ENCODE measurements around the gene VMP1. TPM values are rescaled to one million over a fixed set of nuclear protein-coding genes. Genes with fewer than 3 reads are reported as not detected.
"Not testable (repeated sequence)": the region's sequence is repeated elsewhere in the genome, so short reads cannot be mapped to it uniquely, and the experiment has no call there.

The VMP1 gene
- total and polyA plus RNA-seq, 2 of the 4 experiments (the other 2 are of a cell fraction), result 89.8 to 197 TPM

- H3K27ac ChIP-seq (ENCODE audit: insufficient read depth, low read length), result peak overlapping the region; percentile 99
- dilution Hi-C loops (cut with HindIII; ENCODE audit: low sequenced_read_pairs, unreplicated experiment); DNase-seq; H3K27me3 ChIP-seq (ENCODE audit: control insufficient read depth, insufficient read depth, low read length); H2AFZ ChIP-seq (replicated peaks; ENCODE audit: low read length, poor library complexity); H3K9me3 ChIP-seq (ENCODE audit: control insufficient read depth, insufficient read depth, low read length); ATAC-seq (ENCODE audit: low read depth); H3K4me3 ChIP-seq (ENCODE audit: insufficient read depth, low read depth, low read length); H3K9me1 ChIP-seq (ENCODE audit: insufficient read depth, low read length); H3K36me3 ChIP-seq (ENCODE audit: control insufficient read depth, insufficient read depth, low read length); in situ Hi-C loops (cut with MboI; ENCODE audit: low sequenced_read_pairs); intact Hi-C loops (cut with micrococcal nuclease); H4K20me1 ChIP-seq (ENCODE audit: insufficient read depth, low read length); H2AK9ac ChIP-seq (replicated peaks; ENCODE audit: low read depth, low read length, poor library complexity): not testable (repeated sequence)
- H4K5ac ChIP-seq (ENCODE audit: low read depth, low read length), result peak overlapping the region; percentile 65
- peak overlapping the region; percentile 66; the same call in 1 of the 2 replicates for H3K56ac ChIP-seq (ENCODE audit: extremely low read depth, insufficient read depth, low read length)
- peak overlapping the region; percentile 90 for H2BK20ac ChIP-seq (ENCODE audit: low read depth, low read length)
- WGBS, 2 experiments (ENCODE audit: extremely low coverage in 2 of 2, insufficient read length in 1 of 2), result 33% methylated on average over 1 of the region's 12 CpGs; no CpG with 5 or more reads in 1 of the 2 experiments
- peak overlapping the region; percentile 33; the same call in 1 of the 3 replicates for H2BK15ac ChIP-seq (ENCODE audit: low read depth, low read length)
- peaks cover 9 to 38% of the 10 kb centered on the region in 2 experiments for H3K79me1 ChIP-seq (ENCODE audit: low read depth in 1 of 2, low read length in 2 of 2)
- ChIA-PET POLR2A (ENCODE audit: unreplicated experiment) (interaction anchor here (0.7 to 4.3 kb wide), 7 partner anchors 32 to 104 kb away, joined by 3 to 87 read pairs (median 6); no protein-coding TSS in a partner anchor), CTCF (interaction anchor here (0.6 to 2.5 kb wide), 6 partner anchors 19 to 84 kb away, joined by 3 to 22 read pairs (median 6); no protein-coding TSS in a partner anchor)
- H3K9ac ChIP-seq (ENCODE audit: low read depth, low read length), result peak overlapping the region; percentile 55
- peak overlapping the region; percentile 76 for H3K4ac ChIP-seq (ENCODE audit: low read depth, low read length)
- peak overlapping the region; percentile 89 for H4K91ac ChIP-seq (ENCODE audit: insufficient read depth, low read depth, low read length)
- H2AK5ac ChIP-seq (ENCODE audit: low read depth, low read length), result peak overlapping the region; percentile 90
- peak overlapping the region; percentile 54 for H3K14ac ChIP-seq (replicated peaks; ENCODE audit: low read depth, low read length)
- H3K18ac ChIP-seq (ENCODE audit: low read depth, low read length), result peak overlapping the region; percentile 98
- peak overlapping the region; percentile 43; the same call in 1 of the 2 replicates for H3K23ac ChIP-seq (ENCODE audit: low read depth, low read length)
- peak overlapping the region; percentile 47 to 78 for H4K8ac ChIP-seq (ENCODE audit: low read depth in 2 of 2, low read length in 2 of 2)
- peak overlapping the region; percentile 93 for H2BK5ac ChIP-seq (ENCODE audit: low read depth, low read length, poor library complexity, severe bottlenecking)
- peak overlapping the region; percentile 5; the same call in 1 of the 2 replicates for H3K4me2 ChIP-seq (ENCODE audit: low read depth, low read length)
- H3K4me1 ChIP-seq (ENCODE audit: control insufficient read depth, insufficient read depth, low read length), result peaks cover 14% of the 10 kb centered on the region
- TSS peak; percentile 71 for BruUV-seq (replicated peaks)
- peak overlapping the region; percentile 87 for H2BK120ac ChIP-seq (ENCODE audit: low read depth, low read length)
These were observed 47.6 kb downstream of the VMP1 start for GRCh38 chr17:59755069-59755468.

Data from IMR-90 (cell line).